K562 (cell line): ENCODE results near the gene NUDT5.

Experiments used
- POLR2AphosphoS5 ChIP-seq: IDR thresholded peaks from 2 replicates; pipeline ENCODE4 v1.6.1; 2011; ENCODE audit warnings: mild to moderate bottlenecking, low read depth, low read length, moderate library complexity; ENCODE audit not compliant: control insufficient read depth, insufficient read depth
- ZNF354B ChIP-seq: fragments of 250-450 bp; sonication (Bioruptor Pico); IDR thresholded peaks from 2 replicates; pipeline ENCODE4 v1.4.0; 2020
- ZSCAN29 ChIP-seq: fragments of 450-650 bp; IDR thresholded peaks from 2 replicates; pipeline ENCODE4 v1.6.1; 2017

- no peak for TF ChIP-seq ZNF354B (CRISPR knock-in tag)
- no peak for TF ChIP-seq POLR2AphosphoS5
- no peak for TF ChIP-seq ZSCAN29
Measured at GRCh38 chr10:12214763-12215218, 19.1 kb upstream of the NUDT5 start.
